C4-2B (cell line): ENCODE results near the gene PCDH19.

Experiments used
- CTCF ChIP-seq: fragments of 450-650 bp; conservative IDR thresholded peaks from 2 replicates; pipeline ENCODE4 v1.5.1; 2017; ENCODE audit warnings: mild to moderate bottlenecking
- ZFX ChIP-seq: fragments of 450-650 bp; IDR thresholded peaks from 2 replicates; pipeline ENCODE4 v1.6.1; 2017

GRCh38 chrX:100373673-100374072, 36.4 kb downstream of the PCDH19 start:
- TF ChIP-seq CTCF (no peak), ZFX (no peak)
